Stimulated activated naive B cell treated with anti-CD40 and anti-IgM and Interleukin-4, amounts not matched to agents 10 μg/mL and 1 μg/mL and 100 μg/mL, for 72 hours (primary cell): Measurements from ENCODE around the gene A4GNT.

ENCODE experiments used
- ATAC-seq, 2 donors: fragments of 150-1000 bp; cut with Tn5 transposase; replicated peaks; 2 replicates each; pipeline ENCODE4 v1.10.0; 2021; ENCODE audit warnings: moderate library complexity in 1 of 2
- DNase-seq: peaks from one replicate; pipeline ENCODE4 v3.0.0; 2021
- H3K27ac Mint-ChIP-seq: one replicate; pipeline ENCODE4 v1.8.0; 2022; ENCODE audit warnings: mild to moderate bottlenecking, mixed read lengths
- H3K27me3 Mint-ChIP-seq, 2 donors: one replicate each; pipeline ENCODE4 v1.8.0; 2022; ENCODE audit warnings: mixed read lengths in 2 of 2
- H3K36me3 Mint-ChIP-seq, 2 donors: one replicate each; pipeline ENCODE4 v1.8.0; 2022; ENCODE audit warnings: mixed read lengths in 2 of 2, mild to moderate bottlenecking in 1 of 2
- H3K4me1 Mint-ChIP-seq, 2 donors: one replicate each; pipeline ENCODE4 v1.8.0; 2022; ENCODE audit warnings: mixed read lengths in 2 of 2, mild to moderate bottlenecking in 1 of 2
- H3K4me3 Mint-ChIP-seq, 2 donors: one replicate each; pipeline ENCODE4 v1.8.0; 2022; ENCODE audit warnings: mild to moderate bottlenecking in 2 of 2, mixed read lengths in 2 of 2, moderate library complexity in 1 of 2
- H3K9me3 Mint-ChIP-seq, 2 donors: one replicate each; pipeline ENCODE4 v1.8.0; 2022; ENCODE audit warnings: mixed read lengths in 2 of 2, mild to moderate bottlenecking in 1 of 2

A4GNT gene

GRCh38 chr3:138135833-138136194 lies 3.6 kb upstream of the A4GNT start:
- ATAC-seq (no peak), DNase-seq (no peak)
- Mint-ChIP-seq H3K27me3 (peaks cover 3% of the 10 kb centered on the region in 2 donors), H3K4me3 (no peak overlapping the region), H3K4me1 (peaks cover 11 to 23% of the 10 kb centered on the region in 2 donors), H3K9me3 (no peaks in the 10 kb centered on the region), H3K27ac (no peak overlapping the region), H3K36me3 (no peaks in the 10 kb centered on the region)

GRCh38 chr3:138135146-138135832 lies 3.1 kb upstream of the A4GNT start:
- peaks cover 11 to 23% of the 10 kb centered on the region in 2 donors for H3K4me1 Mint-ChIP-seq
- no peaks in the 10 kb centered on the region for H3K9me3 Mint-ChIP-seq
- no peaks in the 10 kb centered on the region for H3K36me3 Mint-ChIP-seq
- DNase-seq: no peak
- no peaks in the 10 kb centered on the region for H3K27me3 Mint-ChIP-seq
- H3K4me3 Mint-ChIP-seq: no peak overlapping the region
- ATAC-seq: no peak
- H3K27ac Mint-ChIP-seq: no peak overlapping the region

- no peak for DNase-seq
- H3K36me3 Mint-ChIP-seq: peaks cover 0 to 2% of the 10 kb centered on the region in 2 donors
- ATAC-seq: no peak
- H3K4me3 Mint-ChIP-seq: no peak overlapping the region
- H3K4me1 Mint-ChIP-seq: no peaks in the 10 kb centered on the region
- peaks cover 8 to 12% of the 10 kb centered on the region in 2 donors for H3K27me3 Mint-ChIP-seq
- peaks cover 4 to 6% of the 10 kb centered on the region in 2 donors for H3K9me3 Mint-ChIP-seq
- H3K27ac Mint-ChIP-seq: no peak overlapping the region
Observed at GRCh38 chr3:138127636-138128365, 4.4 kb downstream of the A4GNT start.

DNA sequence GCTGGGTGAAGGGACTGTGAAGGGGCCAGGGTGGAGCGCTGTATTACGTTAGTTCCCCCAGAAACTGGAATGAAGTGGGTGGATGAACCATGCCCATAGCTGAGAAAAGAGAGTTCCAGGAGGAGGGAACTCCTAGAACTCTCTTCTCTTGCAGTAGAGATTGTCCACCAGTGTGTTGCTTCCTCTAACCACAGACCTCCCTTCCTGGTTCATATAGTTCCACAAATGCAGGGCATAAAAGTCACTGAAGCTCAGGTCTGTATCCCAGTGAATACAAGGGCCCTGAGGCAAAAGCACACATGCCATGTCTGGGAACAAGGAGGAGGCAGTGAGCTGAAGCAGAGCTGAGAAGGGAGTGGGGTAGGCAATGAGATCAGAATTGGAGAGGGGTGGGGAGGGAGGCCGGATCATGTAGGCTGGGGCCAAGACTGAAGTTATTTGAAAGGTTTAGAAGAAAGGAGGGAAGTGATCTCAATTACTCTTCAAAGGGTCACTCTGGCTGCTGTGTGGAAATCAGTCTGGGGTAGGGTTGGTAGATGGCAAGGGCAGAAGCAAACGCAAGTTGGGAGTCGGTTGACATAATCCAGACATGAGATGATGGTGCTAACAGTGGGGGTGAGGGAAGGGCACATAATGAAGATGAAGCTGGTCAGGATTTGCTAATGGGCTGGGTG lies 6.5 kb downstream of the A4GNT start:
- Mint-ChIP-seq H3K9me3 (peaks cover 4 to 6% of the 10 kb centered on the region in 2 donors), H3K27me3 (peaks cover 13 to 15% of the 10 kb centered on the region in 2 donors), H3K4me1 (no peaks in the 10 kb centered on the region), H3K27ac (no peak overlapping the region), H3K4me3 (no peak overlapping the region), H3K36me3 (peaks cover 0 to 2% of the 10 kb centered on the region in 2 donors)
- no peak for DNase-seq
- no peak for ATAC-seq

- H3K4me3 Mint-ChIP-seq: no peak overlapping the region
- peaks cover 0 to 2% of the 10 kb centered on the region in 2 donors for H3K36me3 Mint-ChIP-seq
- no peak for DNase-seq
- peaks cover 4 to 6% of the 10 kb centered on the region in 2 donors for H3K9me3 Mint-ChIP-seq
- H3K27ac Mint-ChIP-seq: no peak overlapping the region
- no peak for ATAC-seq
- peaks cover 13 to 15% of the 10 kb centered on the region in 2 donors for H3K27me3 Mint-ChIP-seq
- H3K4me1 Mint-ChIP-seq: no peaks in the 10 kb centered on the region
Observed at GRCh38 chr3:138124706-138125355, 7.4 kb downstream of the A4GNT start.

DNA sequence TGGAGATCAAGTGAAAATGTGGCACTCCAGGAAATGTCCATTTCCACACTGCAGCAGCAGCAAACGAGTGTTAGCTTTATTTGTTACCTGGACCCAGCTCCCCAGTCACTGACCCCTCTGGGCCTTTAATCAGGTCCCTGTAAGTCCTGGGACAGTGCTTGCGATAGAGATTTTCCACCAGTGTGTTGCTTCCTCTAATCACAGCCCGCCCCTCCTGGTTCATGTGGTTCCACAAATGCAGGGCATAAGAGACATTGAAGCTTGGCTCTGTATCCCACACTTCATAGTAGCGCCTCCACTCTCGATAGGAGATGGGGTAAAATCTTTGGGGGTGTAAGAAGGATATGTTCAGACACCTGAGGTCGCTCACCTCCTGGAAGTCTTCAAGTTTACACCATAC lies 8.0 kb downstream of the A4GNT start:
- Mint-ChIP-seq H3K36me3 (peaks cover 0 to 2% of the 10 kb centered on the region in 2 donors), H3K27ac (no peak overlapping the region), H3K4me3 (no peak overlapping the region), H3K4me1 (no peaks in the 10 kb centered on the region), H3K27me3 (peaks cover 13 to 16% of the 10 kb centered on the region in 2 donors), H3K9me3 (peaks cover 4 to 6% of the 10 kb centered on the region in 2 donors)
- DNase-seq (no peak), ATAC-seq (no peak)

DNA sequence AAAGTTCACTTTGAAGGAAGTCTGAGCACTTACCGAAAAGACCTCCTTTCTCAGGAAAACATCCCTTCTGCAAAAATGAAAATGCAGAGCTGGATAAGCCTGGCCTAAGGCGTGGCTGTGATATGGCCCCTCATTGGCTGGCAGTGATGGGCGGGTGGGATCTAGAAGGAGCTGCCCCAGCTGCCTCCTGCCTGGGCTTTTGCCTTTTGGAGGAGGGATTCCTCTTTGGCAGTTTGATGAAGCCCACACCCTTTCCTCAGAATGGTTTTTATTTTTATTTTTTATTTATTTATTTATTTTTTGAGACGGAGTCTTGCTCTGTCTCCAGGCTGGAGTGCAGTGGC lies 12.8 kb downstream of the A4GNT start:
- Mint-ChIP-seq H3K9me3 (peaks cover 4 to 9% of the 10 kb centered on the region in 2 donors), H3K4me3 (no peak overlapping the region), H3K4me1 (peaks cover 7 to 19% of the 10 kb centered on the region in 2 donors), H3K27me3 (peaks cover 33 to 52% of the 10 kb centered on the region in 2 donors), H3K27ac (no peak overlapping the region), H3K36me3 (peaks cover 0 to 3% of the 10 kb centered on the region in 2 donors)
- ATAC-seq (no peak), DNase-seq (no peak)

DNA sequence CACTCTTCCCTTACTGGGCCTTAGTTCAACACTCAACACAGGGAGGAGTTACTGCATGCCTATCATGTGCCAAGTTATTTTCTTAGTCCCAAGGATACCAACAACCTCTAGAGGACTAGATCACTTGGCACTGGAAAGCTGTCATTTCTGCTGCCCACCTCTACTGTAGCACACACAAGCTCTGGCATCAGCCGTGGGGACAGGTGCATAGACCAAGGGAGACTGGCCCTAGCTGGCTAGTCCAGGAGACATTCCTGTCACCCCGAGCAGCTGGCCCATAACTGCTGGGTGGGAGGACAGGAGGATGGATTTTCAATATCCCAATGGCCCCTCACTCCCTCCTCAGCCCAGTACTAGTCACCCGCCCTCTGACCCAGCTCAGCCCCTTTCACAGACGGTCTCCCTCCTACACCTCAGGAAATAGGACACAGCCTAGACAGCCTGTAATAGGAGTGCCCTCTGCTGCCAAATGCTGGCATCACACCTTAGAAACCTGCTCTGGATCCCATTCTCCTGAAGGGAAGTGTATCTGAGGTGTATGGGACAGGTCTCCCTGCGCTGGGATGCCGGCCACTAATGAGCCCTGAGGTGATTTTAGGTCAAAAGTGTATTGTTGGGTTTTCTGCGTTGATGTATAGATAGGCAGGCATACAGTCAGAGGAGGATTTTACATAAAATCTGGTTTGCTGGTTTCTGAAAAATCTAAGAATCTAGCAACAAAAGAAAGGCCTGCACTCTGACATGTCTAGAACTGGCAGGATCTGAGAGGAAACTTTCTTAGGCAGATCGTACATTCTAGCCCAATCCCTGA lies 13.4 kb downstream of the A4GNT start:
- H3K4me1 Mint-ChIP-seq: peaks cover 7 to 20% of the 10 kb centered on the region in 2 donors
- peaks cover 0 to 3% of the 10 kb centered on the region in 2 donors for H3K36me3 Mint-ChIP-seq
- peaks cover 4 to 9% of the 10 kb centered on the region in 2 donors for H3K9me3 Mint-ChIP-seq
- H3K4me3 Mint-ChIP-seq: no peak overlapping the region
- peak; percentile 68 to 73 for ATAC-seq
- H3K27me3 Mint-ChIP-seq: peaks cover 34 to 54% of the 10 kb centered on the region in 2 donors
- no peak overlapping the region for H3K27ac Mint-ChIP-seq
- peak; percentile 30 for DNase-seq

DNA sequence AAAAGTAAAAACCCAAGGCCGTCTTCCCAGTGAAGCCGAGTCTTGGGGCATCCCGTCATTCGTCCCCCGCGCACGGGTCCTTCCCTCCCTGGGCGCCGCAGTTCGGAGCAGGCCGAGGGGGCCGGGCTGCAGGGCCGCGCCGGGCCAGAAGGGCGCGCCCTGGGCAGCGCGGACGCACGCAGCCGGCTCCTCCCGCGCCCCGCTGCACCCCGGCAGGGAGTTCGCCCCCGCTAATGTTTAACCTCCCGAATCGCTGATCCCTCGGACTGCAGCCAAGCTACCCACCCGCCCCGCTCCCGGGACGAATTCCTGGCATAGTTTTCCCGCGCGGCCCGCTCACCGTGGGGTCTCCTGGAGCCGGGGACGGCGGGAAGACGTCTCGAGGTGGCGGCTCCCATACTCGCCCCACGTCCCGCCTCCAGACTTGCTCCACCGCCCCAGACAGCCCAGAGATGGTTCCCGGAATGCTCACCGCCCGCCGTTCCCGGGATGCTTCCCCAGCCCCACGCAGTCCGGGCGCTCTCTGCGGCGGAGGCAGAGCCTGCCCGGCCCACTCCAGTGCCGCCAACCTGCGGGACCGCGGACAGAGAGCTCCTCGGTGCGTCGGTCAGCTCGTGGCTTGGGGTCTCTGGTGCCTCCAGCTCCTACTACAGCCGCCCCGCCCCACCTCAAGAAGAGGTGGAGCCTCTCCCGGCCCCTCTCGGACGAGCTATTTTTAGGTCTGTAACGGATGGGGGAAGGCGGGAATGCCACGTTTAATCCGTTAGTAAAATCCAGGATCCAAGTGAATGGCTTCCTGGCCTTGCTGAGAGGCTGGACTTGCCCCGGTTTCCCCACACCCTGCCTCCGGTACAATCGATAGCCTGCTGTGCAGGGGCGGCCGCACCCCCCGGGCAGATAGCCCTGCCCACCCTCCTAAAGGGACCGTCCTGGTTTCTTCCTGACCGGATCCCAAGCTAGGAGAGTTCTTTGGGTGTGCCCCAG lies 16.9 kb downstream of the A4GNT start, which contains the start of gene DZIP1L:
DZIP1L (minus strand) TSS at position 621 of the 984 bp plus-strand sequence. CDS start 11,637 bp downstream, outside the sequence.
- peaks cover 0 to 4% of the 10 kb centered on the region in 2 donors for H3K9me3 Mint-ChIP-seq
- peak within 1 kb of the TSS; percentile 88 to 91 for H3K4me3 Mint-ChIP-seq
- peaks cover 47 to 49% of the 10 kb centered on the region in 2 donors for H3K27me3 Mint-ChIP-seq
- ATAC-seq: peak; percentile 91
- peaks cover 7 to 20% of the 10 kb centered on the region in 2 donors for H3K4me1 Mint-ChIP-seq
- peak; percentile 10 for DNase-seq
- peak within 1 kb of the TSS; percentile 67 for H3K27ac Mint-ChIP-seq
- peaks cover 0 to 1% of the 10 kb centered on the region in 2 donors for H3K36me3 Mint-ChIP-seq

DNA sequence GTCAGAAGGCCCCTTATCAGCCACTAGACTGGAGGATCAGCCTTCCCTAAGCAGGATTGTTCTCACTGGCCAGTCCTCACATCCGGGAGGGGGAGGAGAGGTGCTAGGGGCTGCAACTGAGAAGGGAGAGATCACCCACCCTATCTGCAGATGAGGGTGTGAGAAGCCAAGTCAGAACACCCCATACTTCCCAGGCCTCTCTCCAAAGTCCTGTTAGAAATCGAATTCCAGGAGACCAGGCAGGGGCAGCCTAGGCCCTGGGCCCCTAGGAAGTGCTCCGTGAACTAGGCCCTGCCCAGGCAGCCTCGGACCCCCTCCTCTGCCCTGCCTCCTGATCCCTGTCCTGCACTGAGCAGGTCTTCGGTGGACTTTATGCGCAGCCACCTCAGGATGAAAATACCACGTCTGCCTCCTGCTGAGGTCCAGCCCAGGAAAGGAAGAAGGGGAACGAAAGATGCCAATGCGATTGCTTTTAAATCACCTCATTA lies 17.7 kb downstream of the A4GNT start:
- H3K9me3 Mint-ChIP-seq: peaks cover 0 to 4% of the 10 kb centered on the region in 2 donors
- DNase-seq: no peak
- H3K36me3 Mint-ChIP-seq: peaks cover 0 to 1% of the 10 kb centered on the region in 2 donors
- peaks cover 49 to 51% of the 10 kb centered on the region in 2 donors for H3K27me3 Mint-ChIP-seq
- H3K4me1 Mint-ChIP-seq: peaks cover 7 to 20% of the 10 kb centered on the region in 2 donors
- ATAC-seq: no peak
- H3K4me3 Mint-ChIP-seq: peak overlapping the region; percentile 88 to 91
- H3K27ac Mint-ChIP-seq: no peak overlapping the region

GRCh38 chr3:138113326-138113725 lies 18.9 kb downstream of the A4GNT start:
- no peak overlapping the region for H3K27ac Mint-ChIP-seq
- peaks cover 7 to 20% of the 10 kb centered on the region in 2 donors for H3K4me1 Mint-ChIP-seq
- peaks cover 0 to 4% of the 10 kb centered on the region in 2 donors for H3K9me3 Mint-ChIP-seq
- no peak for ATAC-seq
- no peak overlapping the region for H3K4me3 Mint-ChIP-seq
- peaks cover 0 to 1% of the 10 kb centered on the region in 2 donors for H3K36me3 Mint-ChIP-seq
- DNase-seq: no peak
- peaks cover 43 to 50% of the 10 kb centered on the region in 2 donors for H3K27me3 Mint-ChIP-seq

- H3K36me3 Mint-ChIP-seq: peaks cover 0 to 1% of the 10 kb centered on the region in 2 donors
- H3K9me3 Mint-ChIP-seq: peaks cover 0 to 4% of the 10 kb centered on the region in 2 donors
- peaks cover 7 to 20% of the 10 kb centered on the region in 2 donors for H3K4me1 Mint-ChIP-seq
- peaks cover 44 to 52% of the 10 kb centered on the region in 2 donors for H3K27me3 Mint-ChIP-seq
- no peak overlapping the region for H3K4me3 Mint-ChIP-seq
- ATAC-seq: no peak
- H3K27ac Mint-ChIP-seq: no peak overlapping the region
- no peak for DNase-seq
Observed at GRCh38 chr3:138112362-138112761, 19.8 kb downstream of the A4GNT start.
